UCSD-AML1 (cell line): ENCODE results near the gene SLC4A4.

Experiments
- DNase-seq: peaks from one replicate; lab custom pipeline; 2025; ENCODE audit not compliant: unreplicated experiment; lab: John Stamatoyannopoulos, UW

The SLC4A4 gene

DNA sequence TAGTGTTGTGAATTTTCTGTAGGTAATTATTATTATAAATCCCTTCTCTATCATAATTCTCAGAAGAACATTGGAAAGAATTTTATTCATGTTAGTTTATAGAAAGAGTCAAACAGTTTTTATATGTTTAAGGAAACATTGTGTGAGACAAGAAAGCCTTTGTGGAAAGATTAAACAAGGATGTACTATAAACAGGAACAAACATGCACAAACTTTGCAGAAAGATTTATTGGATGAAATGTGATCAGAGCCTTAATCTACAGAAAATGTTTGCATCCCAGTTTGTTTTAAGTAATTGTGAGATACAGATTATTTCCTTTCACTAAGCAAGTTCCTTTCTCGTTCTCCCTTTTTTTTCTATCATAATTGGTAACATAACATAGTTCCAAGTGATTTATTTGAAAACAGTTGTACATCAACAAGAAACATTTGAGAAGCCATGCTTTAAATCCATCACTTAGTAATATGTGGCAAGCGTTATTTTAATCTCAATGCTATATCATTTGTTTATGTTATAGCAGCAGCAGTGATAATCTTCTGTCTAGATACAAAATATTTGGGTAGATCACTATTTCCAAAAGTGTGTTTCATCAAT, 129.4 kb downstream of the SLC4A4 start:
- no peak for DNase-seq

DNA sequence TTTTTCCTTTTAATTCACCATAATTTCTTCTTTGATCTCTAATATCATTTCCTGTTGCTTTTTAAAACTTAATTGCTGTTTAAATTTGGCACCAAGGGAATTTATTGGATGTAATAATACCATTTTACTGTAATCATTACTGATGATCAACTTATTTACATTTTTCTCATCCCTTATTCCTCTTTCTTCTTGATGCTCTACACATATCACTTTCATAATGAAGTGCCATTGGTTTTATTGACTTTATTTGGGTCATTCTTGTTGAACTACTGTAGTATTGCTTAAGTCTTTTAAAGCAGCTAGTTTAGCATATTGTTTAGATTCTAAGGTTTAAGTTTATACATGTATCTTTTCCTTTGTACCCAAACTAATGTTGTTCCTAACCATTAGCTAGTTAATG, 130.7 kb downstream of the SLC4A4 start:
- no peak for DNase-seq

GRCh38 chr4:71470524-71470923, 131.7 kb downstream of the SLC4A4 start:
- no peak for DNase-seq

- no peak for DNase-seq
Measured at GRCh38 chr4:71472946-71473345, 134.1 kb downstream of the SLC4A4 start.

- DNase-seq, result no peak
Measured at GRCh38 chr4:71473541-71474240, 134.9 kb downstream of the SLC4A4 start.

- no peak for DNase-seq
Measured at GRCh38 chr4:71474731-71475130, 135.9 kb downstream of the SLC4A4 start.

DNA sequence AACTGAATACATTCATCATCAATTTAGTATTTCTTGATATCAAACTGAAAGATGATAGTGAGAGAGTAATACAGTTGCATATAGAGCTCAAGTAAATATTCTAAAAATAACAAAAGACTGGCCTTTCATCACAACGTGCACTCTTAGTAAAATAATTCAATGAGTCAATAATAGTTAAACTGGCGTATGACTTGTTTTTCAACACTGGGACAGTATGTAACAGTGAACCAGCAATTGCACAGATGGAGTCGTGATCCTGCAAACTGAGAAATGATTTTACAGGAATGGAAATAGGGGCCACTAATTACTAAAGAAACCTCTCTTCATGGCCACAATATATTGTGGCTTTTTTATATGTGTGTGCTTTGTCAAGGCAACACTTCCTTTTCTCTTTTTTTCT, 137.4 kb downstream of the SLC4A4 start:
- DNase-seq, result no peak

DNA sequence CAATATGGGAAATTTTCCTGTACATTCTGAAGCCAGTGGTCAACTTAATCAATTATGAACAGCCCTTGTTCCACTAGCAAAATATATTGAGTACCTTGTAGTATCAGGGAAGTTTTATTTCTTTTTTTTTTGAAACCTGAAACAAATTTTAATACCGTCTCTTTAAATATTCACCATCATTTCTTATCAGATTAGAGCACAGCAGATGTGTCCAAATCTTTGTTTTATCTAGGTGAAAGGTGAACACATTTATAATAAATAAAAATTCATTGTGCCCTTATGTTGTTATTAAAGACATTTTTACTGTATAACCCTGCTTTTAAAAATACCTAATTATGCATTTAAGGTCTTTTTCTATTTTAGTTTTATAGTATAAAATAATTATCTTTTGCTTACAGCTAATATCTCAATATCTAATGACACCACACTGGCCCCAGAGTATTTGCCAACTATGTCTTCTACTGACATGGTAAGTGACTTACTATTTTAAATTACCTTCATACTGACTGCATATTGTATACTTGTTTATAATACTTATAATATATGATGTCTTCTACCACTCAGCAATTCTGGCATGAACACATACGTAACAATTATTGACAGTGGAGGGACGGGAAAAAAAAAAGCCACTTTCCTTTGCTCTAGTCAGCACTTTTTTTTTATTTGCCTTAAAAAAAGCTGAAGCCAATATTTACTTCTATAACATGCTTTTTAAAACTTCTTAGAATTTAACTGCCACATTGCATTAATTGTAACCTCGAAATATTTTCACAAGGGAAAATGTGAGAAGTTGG, 147.9 kb downstream of the SLC4A4 start:
- no peak for DNase-seq

DNA sequence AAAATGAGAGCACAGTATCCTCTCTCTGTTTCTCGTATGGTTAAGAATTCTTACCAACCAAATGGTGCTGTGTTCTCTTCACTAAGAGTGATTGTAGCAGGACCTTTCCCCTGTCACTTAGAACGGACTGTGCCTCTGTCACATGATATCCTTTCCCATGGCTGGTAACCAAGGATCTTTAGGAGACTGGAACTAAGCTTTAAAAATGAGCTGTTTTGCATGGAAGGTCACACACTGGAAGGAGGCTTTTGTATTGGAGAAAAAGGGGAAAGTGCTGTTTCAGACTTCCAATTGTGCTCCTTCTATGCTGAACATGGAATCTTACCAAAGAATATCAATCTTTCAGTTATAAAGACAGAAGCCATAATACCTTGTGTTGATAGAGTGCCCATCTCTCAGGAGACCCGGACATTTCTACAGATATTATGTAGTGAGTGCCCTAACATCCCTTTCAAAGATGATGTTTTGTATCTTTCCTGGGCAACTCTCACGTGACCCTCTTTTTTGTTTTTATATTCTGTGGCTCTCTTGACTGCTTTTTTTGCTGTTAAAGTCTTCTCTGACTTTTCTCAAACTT, 148.6 kb downstream of the SLC4A4 start:
- no peak for DNase-seq

- no peak for DNase-seq
Measured at GRCh38 chr4:71494539-71494938, 155.7 kb downstream of the SLC4A4 start.

GRCh38 chr4:71495454-71495853, 156.6 kb downstream of the SLC4A4 start:
- DNase-seq, result no peak

- no peak for DNase-seq
Measured at GRCh38 chr4:71497078-71497477, 158.3 kb downstream of the SLC4A4 start.

DNA sequence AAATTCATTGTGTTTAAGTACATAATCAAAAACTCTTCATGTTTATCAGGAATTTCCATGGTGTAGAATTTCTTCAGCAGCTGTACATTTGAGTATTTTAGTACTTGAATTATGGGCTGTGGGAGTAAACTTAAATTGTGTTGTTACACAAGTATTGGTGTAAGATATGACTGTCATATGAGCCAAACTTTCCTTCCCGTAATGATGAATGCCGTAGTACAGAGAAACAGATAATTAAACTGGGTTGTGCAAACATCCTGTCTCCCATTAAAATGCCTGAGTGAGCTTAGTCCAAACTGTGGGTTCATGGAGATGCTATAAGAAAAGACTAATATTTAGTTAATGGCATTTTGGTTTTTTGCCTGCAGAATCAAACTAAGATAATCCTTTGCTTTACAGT, 159.2 kb downstream of the SLC4A4 start:
- no peak for DNase-seq

- DNase-seq, result no peak
Measured at GRCh38 chr4:71498625-71499024, 159.8 kb downstream of the SLC4A4 start.

DNA sequence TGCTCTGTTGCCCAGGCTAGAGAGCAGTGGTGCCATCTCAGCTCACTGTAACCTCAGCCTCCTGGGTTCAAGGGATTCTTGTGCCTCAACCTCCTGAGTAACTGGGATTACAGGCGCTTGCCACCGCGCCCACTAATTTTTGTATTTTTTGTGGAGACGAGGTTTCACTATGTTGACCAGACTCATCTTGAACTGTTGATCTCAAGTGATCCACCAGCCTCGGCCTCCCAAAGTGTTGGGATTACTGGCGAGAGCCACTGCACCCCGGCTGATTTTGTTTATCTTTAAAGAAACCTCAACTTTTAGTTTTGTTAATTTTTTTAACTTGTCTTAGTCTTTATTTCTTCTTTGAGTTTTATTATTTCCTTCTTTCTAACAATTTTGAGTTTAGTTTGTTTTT, 163.2 kb downstream of the SLC4A4 start:
- DNase-seq, result no peak

GRCh38 chr4:71518283-71518989, 179.6 kb downstream of the SLC4A4 start:
- DNase-seq, result no peak

- DNase-seq, result no peak
Measured at GRCh38 chr4:71520308-71520707, 181.5 kb downstream of the SLC4A4 start.

GRCh38 chr4:71520850-71521249, 182.0 kb downstream of the SLC4A4 start:
- no peak for DNase-seq

GRCh38 chr4:71524756-71525155, 185.9 kb downstream of the SLC4A4 start:
- DNase-seq, result no peak

- DNase-seq, result no peak
Measured at GRCh38 chr4:71526637-71527406, 188.0 kb downstream of the SLC4A4 start.
